Mesenchymal stem cell (in vitro differentiated cells and primary cell): ENCODE data around the gene PROM2.

Experiments used
- DNase-seq: peaks from one replicate; pipeline ENCODE4 v3.0.0-alpha.2; 2013
- H2AFZ ChIP-seq: one replicate; pipeline ENCODE4 v1.6.1; 2013; ENCODE audit warnings: low read depth, mild to moderate bottlenecking, control low read depth, inconsistent platforms, low read length, moderate library complexity
- H2AK5ac ChIP-seq: 2 replicates; pipeline ENCODE4 v1.6.1; 2013; ENCODE audit warnings: low read length, moderate library complexity, mild to moderate bottlenecking, inconsistent platforms; ENCODE audit not compliant: severe bottlenecking
- H2BK120ac ChIP-seq: one replicate; pipeline ENCODE4 v1.6.1; 2013; ENCODE audit warnings: low read depth, mild to moderate bottlenecking, inconsistent platforms, low read length, moderate library complexity
- H2BK12ac ChIP-seq, 2 experiments: one replicate each; pipeline ENCODE4 v1.6.1; 2013; ENCODE audit warnings: inconsistent platforms in 2 of 2, low read length in 2 of 2, mild to moderate bottlenecking in 2 of 2, moderate library complexity in 2 of 2, control low read depth in 1 of 2
- H2BK15ac ChIP-seq: one replicate; pipeline ENCODE4 v1.6.1; 2013; ENCODE audit warnings: mild to moderate bottlenecking, low read depth, inconsistent platforms; ENCODE audit not compliant: poor library complexity, severe bottlenecking
- H2BK5ac ChIP-seq: 2 replicates; pipeline ENCODE4 v1.6.1; 2013; ENCODE audit warnings: low read depth, mild to moderate bottlenecking, low read length, control low read depth, inconsistent platforms; ENCODE audit not compliant: poor library complexity, severe bottlenecking
- H3K14ac ChIP-seq, 2 experiments: one replicate each; pipeline ENCODE4 v1.6.1; 2013; ENCODE audit warnings: inconsistent platforms in 2 of 2, low read length in 2 of 2, control low read depth in 1 of 2, mild to moderate bottlenecking in 1 of 2, moderate library complexity in 1 of 2
- H3K18ac ChIP-seq, 2 experiments: one replicate each; pipeline ENCODE4 v1.6.1; 2013; ENCODE audit warnings: inconsistent platforms in 2 of 2, low read length in 2 of 2, control low read depth in 1 of 2, low read depth in 1 of 2, mild to moderate bottlenecking in 1 of 2
- H3K23ac ChIP-seq, 2 experiments: one replicate each; pipeline ENCODE4 v1.6.1; 2013; ENCODE audit warnings: inconsistent platforms in 2 of 2, low read length in 2 of 2, mild to moderate bottlenecking in 2 of 2, moderate library complexity in 2 of 2, control low read depth in 1 of 2
- H3K27ac ChIP-seq: 2 replicates; pipeline ENCODE4 v1.5.1; 2013; ENCODE audit warnings: mild to moderate bottlenecking, moderate library complexity, low read length, control low read depth, inconsistent platforms; ENCODE audit not compliant: poor library complexity, severe bottlenecking
- H3K27me3 ChIP-seq, 2 experiments: 2 replicates each; pipeline versions ENCODE4 v1.6.1 to v1.7.0; 2013; ENCODE audit warnings: low read length in 2 of 2, mild to moderate bottlenecking in 2 of 2, moderate library complexity in 2 of 2, control low read depth in 1 of 2, inconsistent platforms in 1 of 2; ENCODE audit not compliant: control insufficient read depth in 1 of 2, insufficient read depth in 1 of 2
- H3K36me3 ChIP-seq, 2 experiments: 2 replicates each; pipeline versions ENCODE4 v1.6.1 to v1.7.0; 2013; ENCODE audit warnings: low read length in 2 of 2, control low read depth in 1 of 2, inconsistent platforms in 1 of 2, low read depth in 1 of 2, mild to moderate bottlenecking in 1 of 2; ENCODE audit not compliant: insufficient read depth in 2 of 2, control insufficient read depth in 1 of 2
- H3K4ac ChIP-seq, 2 experiments: one replicate each; pipeline ENCODE4 v1.6.1; 2013; ENCODE audit warnings: inconsistent platforms in 2 of 2, low read length in 2 of 2, mild to moderate bottlenecking in 2 of 2, moderate library complexity in 2 of 2, control low read depth in 1 of 2, low read depth in 1 of 2
- H3K4me1 ChIP-seq: 2 replicates; pipeline ENCODE4 v1.6.1; 2013; ENCODE audit warnings: low read depth, low read length, control low read depth; ENCODE audit not compliant: control insufficient read depth, insufficient read depth
- H3K4me2 ChIP-seq: 2 replicates; pipeline ENCODE4 v1.6.1; 2013; ENCODE audit warnings: low read length, mild to moderate bottlenecking, inconsistent platforms; ENCODE audit not compliant: poor library complexity, severe bottlenecking
- H3K4me3 ChIP-seq, 2 experiments: 2 replicates each; pipeline versions ENCODE4 v1.5.1 to v1.7.0; 2013; ENCODE audit warnings: low read length in 2 of 2, mild to moderate bottlenecking in 2 of 2, control low read depth in 1 of 2, low read depth in 1 of 2; ENCODE audit not compliant: insufficient read depth in 1 of 2
- H3K79me1 ChIP-seq: replicated peaks from 2 replicates; pipeline ENCODE4 v1.6.1; 2013; ENCODE audit warnings: mild to moderate bottlenecking, control low read depth, low read length, inconsistent platforms; ENCODE audit not compliant: poor library complexity, severe bottlenecking
- H3K9ac ChIP-seq: 2 replicates; pipeline ENCODE4 v1.7.0; 2013; ENCODE audit warnings: mild to moderate bottlenecking, low read length, moderate library complexity
- H3K9me3 ChIP-seq: 2 replicates; pipeline ENCODE4 v1.7.0; 2013; ENCODE audit warnings: mild to moderate bottlenecking, low read length; ENCODE audit not compliant: control insufficient read depth
- H4K8ac ChIP-seq: one replicate; pipeline ENCODE4 v1.6.1; 2013; ENCODE audit warnings: inconsistent platforms, mild to moderate bottlenecking, low read length, moderate library complexity
- H4K91ac ChIP-seq: one replicate; pipeline ENCODE4 v1.6.1; 2013; ENCODE audit warnings: mild to moderate bottlenecking, low read length, inconsistent platforms
- WGBS: methylation state at CpG from one replicate; pipeline ENCODE4 v1.1.7; 2013; ENCODE audit warnings: mixed read lengths; 5-methylcytosine and 5-hydroxymethylcytosine counted together

The PROM2 gene

DNA sequence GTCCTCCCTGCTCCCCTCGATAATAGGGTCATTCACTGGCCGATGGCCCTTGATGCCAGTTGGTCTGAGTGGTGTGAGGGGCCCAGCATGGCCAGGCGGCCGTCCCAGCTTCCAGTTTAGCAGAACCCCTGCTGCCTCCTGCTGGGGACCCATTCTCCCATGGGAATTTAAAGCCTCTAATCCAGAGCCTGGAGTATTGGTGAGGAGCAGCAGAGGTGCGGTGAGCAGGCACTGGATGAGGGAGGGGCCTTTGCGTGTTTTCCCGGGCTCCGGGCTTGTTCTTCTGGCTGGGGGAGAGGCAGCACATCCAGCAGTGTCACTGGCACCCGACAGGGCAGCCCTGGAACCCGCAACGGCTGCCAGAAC, 40.3 kb downstream of the PROM2 start:
- Histone ChIP-seq H2BK12ac (no peak overlapping the region), H2BK15ac (no peak overlapping the region), H2BK5ac (peak overlapping the region; percentile 99), H3K4me2 (no peak overlapping the region), H2BK120ac (no peak overlapping the region), H3K27me3 (peaks cover 0 to 67% of the 10 kb centered on the region in 2 experiments), H3K9me3 (no peaks in the 10 kb centered on the region), H2AFZ (no peak overlapping the region), H3K18ac (no peak overlapping the region), H3K4me3 (no peak overlapping the region), H4K8ac (no peak overlapping the region), H3K27ac (peak overlapping the region; percentile 97), H3K23ac (no peak overlapping the region), H4K91ac (no peak overlapping the region), H3K14ac (no peak overlapping the region), H3K9ac (no peak overlapping the region), H3K4me1 (peaks cover 62% of the 10 kb centered on the region), H2AK5ac (peak overlapping the region; percentile 96), H3K79me1 (no peaks in the 10 kb centered on the region), H3K36me3 (no peaks in the 10 kb centered on the region), H3K4ac (no peak overlapping the region)
- 78% methylated on average over 11 of the region's 11 CpGs for WGBS
- no peak for DNase-seq

DNA sequence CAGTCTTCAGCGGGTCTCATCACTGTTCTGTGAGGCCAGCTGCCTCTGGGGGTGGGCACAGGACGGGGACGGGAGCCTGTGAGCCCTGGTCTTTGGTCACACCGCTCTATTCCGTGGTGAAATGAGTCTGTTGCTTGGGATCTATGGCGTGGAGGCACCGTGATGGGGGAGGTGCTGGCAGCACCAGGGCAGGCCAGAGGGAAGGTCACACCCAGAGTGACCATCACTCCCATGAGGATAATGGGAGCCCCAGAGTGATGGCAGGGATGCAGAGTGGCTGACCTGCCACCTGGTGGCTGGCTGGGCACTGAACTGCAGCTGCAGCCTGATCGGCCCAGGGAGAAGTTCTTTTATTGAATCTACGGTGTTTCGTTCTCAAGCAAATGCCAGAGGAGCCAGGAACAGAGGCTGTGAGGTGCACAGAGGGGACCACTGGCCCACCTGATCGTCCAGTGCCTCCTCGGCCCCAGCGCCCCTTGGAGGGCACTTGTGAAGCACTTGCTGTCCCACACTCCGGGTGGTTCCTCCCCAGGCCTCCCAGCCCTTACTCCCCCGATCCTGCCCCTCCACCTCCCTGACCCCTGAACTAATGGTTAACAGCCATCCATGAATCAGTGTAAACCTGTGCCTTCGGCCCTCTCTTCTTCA, 40.8 kb downstream of the PROM2 start:
- peak overlapping the region; percentile 97 for H3K27ac ChIP-seq
- peak overlapping the region; percentile 99 for H2BK5ac ChIP-seq
- H3K4ac ChIP-seq, result no peak overlapping the region
- no peak overlapping the region for H2AFZ ChIP-seq
- no peak for DNase-seq
- H4K91ac ChIP-seq, result no peak overlapping the region
- no peaks in the 10 kb centered on the region for H3K36me3 ChIP-seq
- H3K14ac ChIP-seq, result no peak overlapping the region
- H3K4me3 ChIP-seq, result no peak overlapping the region
- no peak overlapping the region for H3K9ac ChIP-seq
- no peaks in the 10 kb centered on the region for H3K79me1 ChIP-seq
- peaks cover 0 to 65% of the 10 kb centered on the region in 2 experiments for H3K27me3 ChIP-seq
- H3K4me1 ChIP-seq, result peaks cover 57% of the 10 kb centered on the region
- WGBS, result 75% methylated on average over 16 of the region's 16 CpGs
- peak overlapping the region; percentile 96 for H2AK5ac ChIP-seq
- no peak overlapping the region for H2BK12ac ChIP-seq
- no peak overlapping the region for H3K23ac ChIP-seq
- H3K18ac ChIP-seq, result no peak overlapping the region
- H3K9me3 ChIP-seq, result no peaks in the 10 kb centered on the region
- H3K4me2 ChIP-seq, result no peak overlapping the region
- no peak overlapping the region for H2BK15ac ChIP-seq
- no peak overlapping the region for H4K8ac ChIP-seq
- H2BK120ac ChIP-seq, result no peak overlapping the region

DNA sequence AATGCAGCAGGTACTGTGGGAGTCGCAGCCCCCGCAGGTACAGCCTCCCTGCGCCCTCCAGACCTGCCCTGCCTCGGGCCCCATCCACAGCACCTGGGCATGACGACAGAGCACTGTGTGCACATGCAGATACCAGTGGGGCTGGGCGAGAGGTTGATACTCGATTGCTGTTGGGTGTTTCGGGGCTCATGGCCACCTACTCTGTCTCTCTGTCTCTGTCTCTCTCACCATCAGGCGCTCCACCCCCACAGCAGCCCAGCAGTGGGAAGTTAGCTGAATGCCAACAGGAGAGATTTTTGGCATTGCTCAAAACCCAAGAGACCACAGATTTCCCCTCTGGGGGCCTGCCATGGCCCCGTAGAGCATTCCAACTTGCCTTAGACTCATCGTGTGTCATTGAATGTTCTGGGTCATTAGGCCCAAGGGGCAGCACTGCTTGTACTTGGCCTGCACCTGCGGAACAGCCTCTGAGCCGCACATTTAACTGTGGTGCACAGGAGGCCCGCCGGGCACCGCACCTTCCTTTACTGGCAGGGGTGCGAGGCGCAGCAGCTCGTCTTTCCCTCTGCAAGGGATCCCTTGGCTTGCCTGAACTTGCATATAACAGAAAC, 41.7 kb downstream of the PROM2 start:
- WGBS, result 86% methylated on average over 18 of the region's 19 CpGs
- Histone ChIP-seq H2AK5ac (peak overlapping the region; percentile 78), H3K36me3 (no peaks in the 10 kb centered on the region), H3K27me3 (peaks cover 0 to 57% of the 10 kb centered on the region in 2 experiments), H3K9me3 (no peaks in the 10 kb centered on the region), H2BK5ac (peak overlapping the region; percentile 99), H4K8ac (no peak overlapping the region), H3K4me3 (no peak overlapping the region), H3K9ac (no peak overlapping the region), H2BK15ac (no peak overlapping the region), H3K4ac (no peak overlapping the region), H2AFZ (no peak overlapping the region), H3K27ac (peak overlapping the region; percentile 97), H4K91ac (no peak overlapping the region), H3K18ac (no peak overlapping the region), H2BK120ac (no peak overlapping the region), H3K79me1 (no peaks in the 10 kb centered on the region), H2BK12ac (no peak overlapping the region), H3K23ac (no peak overlapping the region), H3K4me2 (peak overlapping the region; percentile 0), H3K14ac (no peak overlapping the region), H3K4me1 (peaks cover 55% of the 10 kb centered on the region)
- DNase-seq, result no peak

DNA sequence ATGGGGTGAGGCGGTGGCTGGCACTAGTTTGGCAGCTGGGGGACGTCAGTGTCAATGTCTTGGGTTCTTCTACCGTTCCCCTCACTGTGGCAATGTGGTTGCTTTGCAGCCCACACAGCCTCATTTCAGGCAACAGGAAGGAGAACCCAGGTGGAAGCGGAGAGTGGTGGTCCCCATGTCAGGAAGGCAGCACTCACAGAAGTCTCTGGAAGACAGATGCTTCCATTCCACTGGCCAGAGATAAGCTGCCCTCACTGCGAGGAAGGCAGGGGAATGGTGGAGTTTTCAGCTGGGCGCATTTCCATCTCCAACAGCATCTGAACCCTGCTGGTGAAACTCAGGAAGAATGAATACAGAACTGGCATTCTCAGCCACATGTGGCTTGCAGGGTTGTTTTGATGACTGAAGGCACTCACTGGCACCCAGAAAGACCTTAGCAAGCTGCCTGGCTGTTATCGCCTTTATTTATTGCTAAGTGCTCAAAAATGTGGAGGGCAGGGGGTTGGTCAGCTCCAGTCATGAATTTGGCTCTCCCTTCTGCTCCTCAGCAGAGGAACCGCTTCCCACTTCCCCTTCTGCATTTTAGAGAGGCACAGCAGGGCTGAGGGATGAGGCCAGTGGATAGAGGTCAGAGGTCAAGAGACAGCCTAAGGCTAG, 42.3 kb downstream of the PROM2 start:
- no peak overlapping the region for H3K4me3 ChIP-seq
- no peak overlapping the region for H4K8ac ChIP-seq
- H4K91ac ChIP-seq, result no peak overlapping the region
- no peak overlapping the region for H3K23ac ChIP-seq
- no peak overlapping the region for H2BK15ac ChIP-seq
- no peak overlapping the region for H2BK12ac ChIP-seq
- peak overlapping the region; percentile 77 for H2AK5ac ChIP-seq
- no peak for DNase-seq
- no peak overlapping the region for H3K4ac ChIP-seq
- no peak overlapping the region for H3K18ac ChIP-seq
- no peak overlapping the region for H3K14ac ChIP-seq
- peak overlapping the region; percentile 87 for H3K27ac ChIP-seq
- H3K36me3 ChIP-seq, result no peaks in the 10 kb centered on the region
- WGBS, result 85% methylated on average over 6 of the region's 8 CpGs
- H2BK120ac ChIP-seq, result no peak overlapping the region
- peak overlapping the region; percentile 89 for H2BK5ac ChIP-seq
- no peaks in the 10 kb centered on the region for H3K9me3 ChIP-seq
- H3K4me1 ChIP-seq, result peaks cover 57% of the 10 kb centered on the region
- peaks cover 0 to 50% of the 10 kb centered on the region in 2 experiments for H3K27me3 ChIP-seq
- no peak overlapping the region for H2AFZ ChIP-seq
- peak overlapping the region; percentile 0 for H3K4me2 ChIP-seq
- no peaks in the 10 kb centered on the region for H3K79me1 ChIP-seq
- no peak overlapping the region for H3K9ac ChIP-seq
